Activated CD4-positive, CD25-positive, alpha-beta regulatory T cell treated with anti-CD3 and anti-CD28 coated beads, Interleukin-2, amount 50 U/mL, for 24 hours (primary cell): ENCODE results near the gene FRRS1.
A peak's percentile ranks its signal among the peaks of the same experiment; 100 is the strongest.
"Not testable (repeated sequence)": the region's sequence is repeated elsewhere in the genome, so short reads cannot be mapped to it uniquely, and the experiment has no call there.

ENCODE experiments used
- ATAC-seq, 2 donors: fragments of 150-1000 bp; cut with Tn5 transposase; one replicate each; pipeline ENCODE4 v1.10.0; 2021; ENCODE audit warnings: mild to moderate bottlenecking in 1 of 2, moderate library complexity in 1 of 2

Gene FRRS1

DNA sequence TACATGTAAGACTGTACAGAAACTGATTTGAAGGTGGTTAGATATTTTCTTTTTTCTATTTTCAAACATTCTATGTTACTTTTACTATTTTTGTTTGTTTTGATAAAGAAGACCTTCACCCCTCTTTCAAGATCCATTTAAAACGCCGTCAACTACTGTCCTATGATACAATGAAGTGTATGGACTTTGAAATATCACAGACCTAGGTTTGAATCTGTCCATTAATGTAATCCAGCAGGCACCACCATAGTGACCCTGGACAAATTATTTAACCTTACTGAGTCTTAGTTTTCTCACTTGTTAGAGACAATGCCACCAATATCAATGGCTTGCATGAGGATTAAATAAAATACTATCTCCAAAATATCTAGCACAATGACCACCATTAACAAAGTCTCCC is 2.0 kb downstream of the FRRS1 start:
- no peak for ATAC-seq

DNA sequence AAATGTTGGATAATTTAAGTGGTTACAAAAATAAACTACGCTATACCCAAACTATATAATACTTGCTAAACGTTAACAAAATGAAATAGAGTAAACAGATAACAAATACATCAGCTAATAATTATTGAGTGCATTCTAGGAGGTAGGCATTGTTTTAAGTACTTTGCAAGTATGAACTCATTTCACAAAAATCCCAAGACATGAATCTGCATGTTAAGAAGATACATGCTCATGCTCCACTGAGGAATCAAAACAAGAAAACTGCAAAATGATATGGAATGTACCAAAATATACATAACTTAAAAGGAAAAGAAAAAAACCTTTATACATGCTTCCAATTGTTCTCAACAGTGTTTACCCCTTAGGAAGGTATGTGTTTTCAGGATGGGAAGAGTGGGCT is 2.5 kb downstream of the FRRS1 start:
- ATAC-seq, result no peak

DNA sequence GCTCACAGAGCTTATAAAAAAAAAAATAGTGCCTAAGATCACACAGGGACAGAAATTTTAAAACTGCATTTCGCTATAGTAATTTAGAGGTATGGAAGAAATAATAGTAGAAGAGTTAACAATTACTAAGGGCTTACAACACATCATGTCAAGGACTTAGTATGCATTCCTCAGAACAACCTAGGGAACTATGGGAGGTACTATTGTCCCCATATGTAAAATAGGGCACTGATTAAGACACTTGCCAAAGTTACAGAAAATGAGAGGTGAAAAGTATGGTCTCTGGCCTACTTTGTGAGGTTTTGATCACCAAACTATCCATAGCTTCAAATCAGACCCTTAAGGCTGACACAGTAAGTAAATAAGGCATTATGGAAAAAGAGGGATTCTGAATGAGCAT is 4.7 kb downstream of the FRRS1 start:
- no peak for ATAC-seq

DNA sequence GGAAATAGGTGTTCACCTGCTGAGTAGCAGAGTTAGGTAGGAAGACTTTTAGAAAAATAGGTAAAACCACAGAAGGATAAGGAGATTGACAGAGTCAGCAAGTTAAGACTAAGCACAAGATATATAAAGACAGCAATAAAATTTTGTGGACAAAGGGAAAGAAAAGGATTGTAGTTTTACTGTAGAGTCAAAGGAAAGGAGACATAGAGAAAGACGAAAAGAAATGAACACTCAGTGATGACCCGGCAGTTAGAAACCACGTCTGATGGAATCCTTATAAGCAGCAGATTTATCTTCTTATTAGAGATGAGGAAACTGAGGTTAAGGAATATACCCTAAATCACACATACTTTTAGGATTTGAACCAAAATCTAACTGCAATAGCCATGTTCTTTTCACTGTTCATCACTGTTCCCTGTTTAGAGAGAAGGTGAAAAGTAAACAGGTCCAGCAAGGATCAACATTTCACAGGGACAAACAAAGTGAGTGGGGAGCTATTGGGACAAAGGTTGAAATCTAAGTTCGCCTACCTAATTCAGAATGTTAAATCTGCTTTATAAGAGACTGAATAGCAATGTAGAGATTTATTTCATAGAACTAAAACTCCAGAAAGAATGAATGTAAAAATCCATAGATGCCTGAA is 6.8 kb downstream of the FRRS1 start:
- ATAC-seq, result no peak

DNA sequence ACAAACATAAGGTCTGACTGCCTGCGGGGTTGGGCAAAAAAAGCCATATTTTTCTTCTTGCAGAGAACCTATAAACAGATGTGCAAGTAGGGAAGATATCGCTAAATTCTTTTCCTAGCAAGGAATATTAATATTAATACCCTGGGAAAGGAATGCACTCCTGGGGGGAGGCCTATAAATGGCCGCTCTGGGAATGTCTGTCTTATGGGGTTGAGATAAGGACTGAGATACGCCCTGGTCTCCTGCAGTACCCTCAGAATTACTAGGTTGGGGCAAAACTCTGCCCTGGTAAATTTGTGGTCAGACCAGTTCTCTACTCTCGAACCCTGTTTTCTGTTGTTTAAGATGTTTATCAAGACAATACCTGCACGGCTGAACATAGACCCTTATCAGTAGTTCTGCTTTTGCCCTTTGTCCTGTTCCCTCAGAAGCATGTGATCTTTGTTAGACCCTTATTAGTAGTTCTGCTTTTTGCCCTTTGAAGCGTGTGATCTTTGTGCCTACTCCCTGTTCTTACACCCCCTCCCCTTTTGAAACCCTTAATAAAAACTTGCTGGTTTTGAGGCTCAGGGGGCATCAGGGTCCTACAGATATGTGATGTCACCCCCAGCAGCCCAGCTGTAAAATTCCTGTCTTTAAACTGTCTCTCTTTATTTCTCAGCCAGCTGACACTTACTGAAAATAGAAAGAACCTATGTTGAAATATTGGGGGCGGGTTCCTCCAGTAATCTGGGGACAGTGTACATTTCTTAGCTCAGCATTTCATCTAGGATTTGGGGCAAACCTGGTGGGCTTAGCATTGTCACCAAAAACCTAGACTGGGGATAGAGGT is 7.5 kb downstream of the FRRS1 start:
- not testable (repeated sequence) for ATAC-seq

DNA sequence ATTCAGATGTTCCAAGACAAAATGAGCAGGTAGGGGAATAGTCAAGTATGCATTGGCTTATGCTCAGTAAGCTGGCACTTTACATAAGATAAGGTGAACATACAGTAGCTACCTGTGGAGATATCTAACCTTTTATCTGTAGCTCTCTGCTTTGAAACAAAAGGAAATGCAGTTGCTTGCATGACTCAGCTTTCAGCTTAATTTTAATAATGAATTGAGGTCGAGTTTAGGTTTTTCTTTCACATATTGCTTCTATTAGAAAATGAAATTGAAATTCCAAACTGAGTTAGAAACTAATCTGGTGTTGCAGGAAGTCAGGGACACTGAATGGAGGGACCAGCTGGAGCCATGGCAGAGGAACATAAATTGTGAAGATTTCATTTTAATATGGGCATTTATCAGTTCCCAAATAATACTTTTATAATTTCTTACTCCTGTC is 8.3 kb downstream of the FRRS1 start:
- peak; percentile 53 to 70 for ATAC-seq

DNA sequence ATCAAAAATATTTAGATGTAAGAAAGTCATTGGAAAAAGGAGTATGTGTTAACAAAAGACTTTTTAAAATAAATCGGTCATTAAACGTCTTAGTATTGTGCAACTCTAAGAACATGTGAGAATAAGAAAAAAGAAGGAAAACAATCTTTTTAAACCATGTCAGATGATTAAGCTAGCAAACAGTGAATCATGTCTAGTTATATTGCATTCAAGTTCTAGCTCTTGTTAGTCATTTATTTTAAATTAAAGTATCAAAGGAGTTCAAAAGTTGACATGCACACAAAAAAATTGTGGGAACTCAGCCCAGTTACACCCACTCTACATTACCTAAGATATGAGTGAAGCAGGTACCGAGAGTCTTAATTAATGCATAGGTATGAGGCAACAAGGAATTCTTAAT is 9.8 kb downstream of the FRRS1 start:
- no peak for ATAC-seq

DNA sequence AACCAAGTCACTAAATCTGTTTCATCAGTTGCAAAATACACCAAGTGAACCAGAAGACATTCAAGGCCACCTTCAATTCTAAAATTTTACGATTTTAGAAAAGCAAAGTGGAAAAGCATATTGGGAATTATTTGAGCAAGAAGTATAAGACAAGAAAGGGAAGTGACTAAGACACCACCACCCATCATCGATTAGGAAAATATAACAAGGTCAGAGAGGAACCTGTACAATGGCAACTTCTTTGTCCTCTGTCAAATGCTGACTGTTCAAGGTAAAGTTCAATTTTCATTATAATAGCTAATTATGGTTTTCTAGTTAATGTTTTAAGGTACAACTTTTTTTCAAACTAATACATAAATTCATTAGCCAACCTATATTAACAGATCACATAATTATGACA is 10.8 kb downstream of the FRRS1 start:
- no peak for ATAC-seq

DNA sequence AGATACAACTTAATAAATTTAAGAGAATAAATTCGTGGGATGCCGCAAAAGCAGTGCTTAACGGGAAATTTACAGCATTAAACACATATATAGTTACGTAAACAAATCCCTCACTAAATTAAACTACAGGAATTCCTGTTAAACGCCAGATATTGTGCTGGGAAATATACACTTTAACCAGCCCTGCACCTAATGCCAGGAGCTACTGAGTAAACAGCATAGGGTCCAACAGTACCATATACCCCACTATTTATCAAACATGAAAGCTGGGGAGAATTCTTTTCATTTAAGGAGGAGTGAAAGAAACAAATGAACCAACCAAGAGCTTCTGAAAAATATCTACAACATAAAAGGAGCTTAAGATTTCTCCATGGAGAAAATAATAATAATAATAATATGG is 11.7 kb downstream of the FRRS1 start:
- no peak for ATAC-seq

DNA sequence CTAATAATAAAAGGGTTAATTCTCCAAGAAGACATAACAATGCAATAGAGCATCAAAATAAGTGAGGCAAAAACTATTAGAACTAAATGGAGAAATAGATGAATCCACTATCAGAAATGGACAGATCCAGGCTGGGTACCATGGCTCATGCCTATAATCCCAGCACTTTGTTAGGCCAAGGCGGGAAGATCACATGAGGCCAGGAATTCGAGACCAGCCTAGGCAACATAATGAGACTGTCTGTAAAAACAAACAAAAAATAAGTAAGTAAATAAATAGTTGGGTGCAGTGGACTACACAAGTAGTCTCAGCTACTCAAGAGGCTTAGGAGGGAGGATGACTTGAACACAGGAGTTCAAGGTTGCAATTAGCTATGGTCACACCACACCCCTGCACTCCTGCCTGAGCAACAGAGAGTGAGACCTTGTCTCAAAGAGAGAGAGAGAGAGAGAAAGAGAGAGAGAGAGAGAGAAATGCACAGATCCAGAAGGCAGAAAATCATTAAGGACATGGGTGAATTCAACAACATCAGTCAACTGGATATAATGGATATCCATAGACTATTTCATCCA is 12.3 kb downstream of the FRRS1 start:
- ATAC-seq, result no peak

DNA sequence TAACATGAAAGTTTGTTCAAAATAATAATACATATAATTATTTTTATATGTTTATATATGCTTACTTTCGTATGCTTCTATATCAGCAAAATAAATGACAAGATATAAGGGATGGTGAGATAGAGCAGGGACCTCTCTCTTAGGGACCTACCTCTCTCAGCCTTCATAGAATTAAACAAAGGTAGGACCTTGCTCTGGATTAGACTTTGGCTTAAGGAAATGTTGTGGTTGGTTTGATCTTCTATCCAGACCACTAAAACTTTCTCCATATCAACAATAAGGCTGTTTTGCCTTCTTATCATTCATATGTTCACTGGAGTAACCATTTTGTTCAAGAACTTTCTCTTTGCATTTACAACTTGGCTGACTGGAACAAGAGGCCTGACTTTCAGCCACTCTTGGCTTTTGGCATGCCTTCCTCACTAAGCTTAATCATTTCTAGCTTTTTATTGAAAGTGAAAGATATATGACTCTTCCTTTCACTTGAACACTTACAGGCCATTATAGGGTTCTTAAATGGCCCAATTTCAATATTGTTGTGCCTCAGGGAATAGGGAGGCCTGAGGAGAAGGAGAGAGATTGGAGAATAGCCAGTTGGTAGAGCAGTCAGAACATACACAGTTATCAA is 14.4 kb downstream of the FRRS1 start:
- ATAC-seq, result peak; percentile 51 to 66

DNA sequence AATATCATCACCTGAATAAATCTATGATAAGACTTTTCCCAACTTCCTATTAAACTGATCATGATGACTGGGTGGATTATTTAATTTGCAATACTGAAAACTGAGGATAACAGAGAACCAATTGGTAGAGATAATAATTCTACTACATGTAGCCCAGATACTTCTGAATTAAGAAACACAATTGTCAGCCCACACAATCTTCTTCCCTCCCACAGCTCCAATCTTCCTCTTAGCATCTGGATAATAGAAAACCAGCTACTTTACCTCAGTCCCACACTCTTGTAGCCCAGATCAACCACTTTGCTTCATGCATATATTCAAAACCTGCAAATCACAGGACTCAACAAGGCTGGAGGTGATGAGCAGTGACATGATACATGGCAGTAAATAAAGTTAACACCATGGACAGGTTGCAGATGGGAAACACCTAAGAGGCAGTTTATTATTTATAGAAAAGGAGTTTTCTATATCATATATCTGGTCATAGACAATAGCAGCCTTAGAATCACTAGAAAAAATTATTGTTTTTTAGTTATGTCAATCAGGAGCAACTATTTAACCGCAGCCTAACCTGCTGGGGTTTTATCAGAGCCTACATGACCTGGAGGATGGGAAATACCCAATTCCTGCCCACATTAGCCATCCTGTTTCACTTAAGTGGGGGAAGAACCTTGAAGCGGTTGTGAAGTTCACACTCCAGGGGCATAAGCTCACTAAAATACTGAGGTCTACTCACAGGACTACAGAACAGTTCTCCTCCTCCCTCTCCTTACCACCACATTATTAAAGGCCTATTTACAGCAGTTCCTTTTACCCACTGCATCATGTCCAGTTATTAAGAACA is 16.7 kb downstream of the FRRS1 start:
- peak; percentile 63 to 71 for ATAC-seq

DNA sequence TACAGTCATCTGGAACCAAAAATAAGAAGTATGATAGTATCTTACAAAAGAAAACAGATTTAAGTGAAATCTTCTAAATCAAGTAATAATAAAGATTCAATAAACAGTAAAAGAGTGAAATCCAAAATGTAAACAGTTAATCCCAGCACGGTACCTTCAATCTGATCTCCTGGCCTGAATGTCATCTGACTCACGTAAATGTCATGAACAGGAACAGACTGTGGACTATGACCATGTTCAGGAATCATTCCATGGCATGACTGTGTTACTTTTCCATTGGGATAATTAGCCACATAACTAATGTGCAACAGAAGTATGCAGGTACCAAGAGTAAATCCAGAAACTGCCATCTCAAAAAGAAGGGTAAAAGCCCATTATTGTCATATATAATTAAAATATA is 18.0 kb downstream of the FRRS1 start:
- ATAC-seq, result no peak

DNA sequence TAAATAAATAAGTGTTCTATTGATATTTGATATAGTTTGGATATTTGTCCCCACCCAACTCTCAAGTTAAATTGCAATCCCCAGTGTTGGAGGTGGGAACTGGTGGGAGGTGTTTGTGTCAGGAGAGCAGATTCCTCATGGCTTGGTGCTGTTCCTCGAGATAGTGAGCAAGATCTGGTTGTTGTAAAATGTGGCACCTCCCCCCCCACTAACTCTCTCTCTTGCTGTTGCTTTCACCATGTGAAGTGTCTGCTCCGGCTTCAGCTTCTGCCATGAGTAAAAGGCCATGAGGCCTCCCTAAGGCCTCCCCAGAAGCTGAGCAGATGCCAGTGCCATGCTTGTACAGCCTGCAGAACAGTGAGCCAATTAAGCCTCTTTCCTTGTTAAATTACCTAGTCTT is 20.8 kb downstream of the FRRS1 start:
- ATAC-seq, result no peak

DNA sequence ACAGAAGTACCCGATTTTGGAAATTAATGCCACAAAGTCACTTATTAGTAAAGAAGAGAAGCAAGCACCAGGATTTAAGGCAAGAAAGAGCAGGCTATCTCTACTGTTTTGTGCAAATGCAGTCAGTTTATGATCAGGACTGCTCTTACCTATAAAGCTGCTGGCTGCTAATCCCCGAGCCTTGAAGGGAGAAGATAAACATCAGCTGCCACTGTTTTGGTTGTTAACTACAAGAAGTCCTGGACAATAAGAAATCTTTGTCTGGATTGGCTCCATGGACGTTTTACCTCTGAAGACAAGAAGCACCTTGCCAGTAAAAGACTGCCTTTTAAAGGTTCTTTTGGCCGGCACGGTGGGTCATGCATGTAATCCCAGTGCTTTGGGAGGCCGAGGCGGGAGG is 21.4 kb downstream of the FRRS1 start:
- ATAC-seq, result no peak

DNA sequence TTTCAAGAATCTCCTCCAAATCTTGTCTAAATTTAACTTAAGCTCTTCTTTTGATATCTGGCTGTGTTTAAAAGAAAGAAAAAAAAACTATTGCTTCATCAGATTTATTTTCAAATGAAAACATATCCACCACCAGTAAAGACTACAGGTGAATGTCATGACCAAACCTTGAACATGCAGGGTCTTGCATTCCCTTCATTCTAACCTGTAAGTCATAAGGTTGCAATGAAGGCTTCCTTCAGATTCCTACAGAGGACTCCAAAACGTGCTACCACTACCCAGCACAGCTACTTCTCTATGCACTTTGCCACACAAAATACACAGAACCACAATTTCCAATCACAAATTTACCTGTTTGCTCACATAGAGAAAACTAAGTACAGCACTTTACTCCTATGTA is 26.3 kb downstream of the FRRS1 start:
- no peak for ATAC-seq

DNA sequence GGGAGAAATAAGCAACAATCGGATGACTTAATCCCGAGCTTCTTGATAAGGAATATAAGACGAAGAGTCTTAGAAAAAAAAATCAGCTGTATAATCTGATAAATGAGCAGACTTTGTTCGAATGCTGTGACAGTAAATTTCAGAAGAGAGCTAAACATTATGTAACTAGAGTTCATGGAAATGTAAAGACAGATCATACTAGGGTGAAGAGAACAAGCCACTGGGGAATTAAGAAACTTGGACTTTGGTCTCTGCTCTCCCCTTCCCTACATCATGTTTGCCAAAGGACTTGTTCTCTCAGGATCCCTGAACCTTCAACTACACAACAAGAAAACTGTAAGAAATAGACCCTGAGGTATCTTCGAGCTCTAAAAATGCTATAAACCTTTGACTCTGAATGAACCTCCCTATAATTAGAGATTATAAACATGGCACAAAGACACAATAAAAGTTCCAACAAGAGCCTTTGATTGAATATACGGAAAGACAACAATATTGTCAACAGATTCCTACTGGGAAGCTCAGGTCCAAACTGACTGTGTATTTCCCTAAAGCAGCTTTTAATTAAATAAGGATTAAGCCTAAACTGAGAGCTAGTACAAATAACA is 27.5 kb downstream of the FRRS1 start:
- ATAC-seq, result no peak

DNA sequence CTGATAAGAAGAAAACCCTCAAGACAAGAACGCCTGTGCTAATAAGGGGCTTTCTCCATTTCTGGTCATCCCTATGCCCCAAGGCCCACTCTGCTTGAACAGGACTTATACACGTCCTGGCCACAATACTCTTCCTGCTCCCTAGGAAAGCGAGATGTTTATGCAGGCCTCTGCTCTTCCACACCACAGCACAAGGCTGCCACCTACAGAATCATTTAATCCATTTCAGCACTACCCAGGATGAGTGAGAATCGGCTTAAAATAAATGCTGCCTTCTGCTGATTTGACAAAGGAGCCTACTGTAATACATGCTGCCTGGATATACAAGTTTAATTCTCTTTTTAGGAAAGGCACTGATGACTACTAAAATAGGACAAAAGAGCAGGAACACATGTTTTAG is 29.4 kb downstream of the FRRS1 start:
- no peak for ATAC-seq

DNA sequence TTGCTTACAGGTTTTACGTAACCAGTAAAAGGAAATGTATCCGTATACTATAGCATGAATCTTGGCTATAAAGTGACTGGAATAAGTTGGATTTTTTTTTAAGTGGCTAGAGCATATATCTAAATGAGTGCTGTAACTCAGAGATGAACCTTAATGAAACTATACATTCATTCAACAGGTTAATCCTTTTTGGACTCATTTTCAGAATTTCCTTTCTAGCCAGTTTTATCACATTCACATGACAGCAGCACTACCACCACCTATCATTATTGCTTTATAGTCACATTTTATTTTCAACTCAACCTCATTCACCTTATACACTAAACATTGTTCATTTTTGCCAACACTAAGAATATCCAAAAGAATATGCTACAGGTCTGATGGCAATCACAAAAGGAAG is 30.6 kb downstream of the FRRS1 start:
- ATAC-seq, result no peak

DNA sequence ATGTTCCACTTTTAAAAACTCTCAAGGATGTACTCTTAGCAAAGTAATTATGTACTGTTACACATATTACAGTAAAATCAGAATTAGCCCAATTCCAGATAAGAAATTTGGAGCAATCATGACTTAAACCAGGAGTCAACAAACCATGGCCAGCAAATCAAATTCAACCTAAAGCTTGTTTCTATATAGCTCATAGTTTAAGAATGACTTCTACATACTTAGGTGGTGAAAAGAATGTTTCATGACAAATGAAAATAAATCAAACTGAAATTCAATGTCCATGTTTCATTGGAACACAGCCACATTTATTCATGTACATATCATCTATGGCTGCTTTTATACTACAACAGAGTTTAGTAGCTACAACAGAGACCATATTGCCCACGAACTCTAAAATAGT is 35.1 kb downstream of the FRRS1 start:
- ATAC-seq, result no peak

DNA sequence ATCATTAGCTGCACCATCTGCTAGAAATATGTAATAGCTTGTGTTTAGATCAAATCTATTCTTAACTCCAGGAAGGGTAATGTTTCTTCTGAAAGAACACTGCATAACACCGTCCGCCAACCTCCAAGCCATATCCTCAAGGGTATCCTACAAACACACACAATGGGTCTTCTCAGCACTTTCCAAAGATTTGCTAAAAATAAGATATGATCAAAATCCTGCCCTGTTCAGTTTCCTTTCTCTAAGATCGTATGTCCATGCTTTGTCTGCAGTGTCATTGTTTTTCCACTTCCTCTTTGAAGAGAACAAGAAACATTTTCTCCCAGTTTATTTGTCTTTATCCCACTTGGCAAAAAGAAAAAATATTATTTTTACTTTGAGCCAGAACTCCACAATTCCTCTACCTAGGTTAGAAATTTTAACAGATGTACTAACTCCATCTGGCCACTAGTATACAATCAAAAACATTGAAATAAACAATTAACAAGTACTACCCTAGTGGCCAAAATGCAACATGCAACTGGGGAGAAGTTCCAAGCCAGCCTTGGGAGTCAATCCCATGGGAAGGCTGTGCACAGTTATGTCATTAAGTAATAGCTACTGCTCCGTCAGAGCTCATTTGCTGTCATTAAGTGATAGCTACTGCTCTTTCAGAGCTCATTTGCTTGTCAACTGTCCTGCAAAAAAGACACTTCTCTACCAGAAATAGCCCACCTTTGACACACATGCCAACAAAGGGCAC is 37.8 kb downstream of the FRRS1 start:
- ATAC-seq, result no peak
